Tibial nerve (tissue), 3 donors: ENCODE data around the gene FNDC5.

Experiments
- CTCF ChIP-seq, 5 experiments: fragments of 200-600 bp in 3 of 5; fragments of 450-650 bp in 2 of 5; sonication (generic) in 3 of 5; IDR thresholded peaks; one replicate each; pipeline ENCODE4 v1.5.1; 2016 to 2019; ENCODE audit warnings: antibody characterized with exemption in 5 of 5, mild to moderate bottlenecking in 3 of 5, moderate library complexity in 2 of 5
- POLR2A ChIP-seq, 2 donors: fragments of 450-650 bp; IDR thresholded peaks; one replicate each; pipeline ENCODE4 v1.6.1; 2017; ENCODE audit warnings: antibody characterized with exemption in 2 of 2, mild to moderate bottlenecking in 2 of 2, moderate library complexity in 2 of 2

GRCh38 chr1:32861904-32862695 lies 8.6 kb downstream of the FNDC5 start:
- no peak for TF ChIP-seq CTCF (IDR thresholded peaks at IDR 0.05)
- TF ChIP-seq POLR2A (IDR thresholded peaks at IDR 0.05): no peak
